HG02943 (cell line): Measurements from ENCODE around the gene LMNTD2.
A peak's percentile ranks its signal among the peaks of the same experiment; 100 is the strongest.
"Not testable (repeated sequence)": the region's sequence is repeated elsewhere in the genome, so short reads cannot be mapped to it uniquely, and the experiment has no call there.

ENCODE experiments used
- ATAC-seq: cut with Tn5 transposase; IDR thresholded peaks from one replicate; pipeline ENCODE4 v1.9.1; 2021; ENCODE audit warnings: mild to moderate bottlenecking, low read depth, moderate library complexity; ENCODE audit not compliant: unreplicated experiment

Gene LMNTD2

DNA sequence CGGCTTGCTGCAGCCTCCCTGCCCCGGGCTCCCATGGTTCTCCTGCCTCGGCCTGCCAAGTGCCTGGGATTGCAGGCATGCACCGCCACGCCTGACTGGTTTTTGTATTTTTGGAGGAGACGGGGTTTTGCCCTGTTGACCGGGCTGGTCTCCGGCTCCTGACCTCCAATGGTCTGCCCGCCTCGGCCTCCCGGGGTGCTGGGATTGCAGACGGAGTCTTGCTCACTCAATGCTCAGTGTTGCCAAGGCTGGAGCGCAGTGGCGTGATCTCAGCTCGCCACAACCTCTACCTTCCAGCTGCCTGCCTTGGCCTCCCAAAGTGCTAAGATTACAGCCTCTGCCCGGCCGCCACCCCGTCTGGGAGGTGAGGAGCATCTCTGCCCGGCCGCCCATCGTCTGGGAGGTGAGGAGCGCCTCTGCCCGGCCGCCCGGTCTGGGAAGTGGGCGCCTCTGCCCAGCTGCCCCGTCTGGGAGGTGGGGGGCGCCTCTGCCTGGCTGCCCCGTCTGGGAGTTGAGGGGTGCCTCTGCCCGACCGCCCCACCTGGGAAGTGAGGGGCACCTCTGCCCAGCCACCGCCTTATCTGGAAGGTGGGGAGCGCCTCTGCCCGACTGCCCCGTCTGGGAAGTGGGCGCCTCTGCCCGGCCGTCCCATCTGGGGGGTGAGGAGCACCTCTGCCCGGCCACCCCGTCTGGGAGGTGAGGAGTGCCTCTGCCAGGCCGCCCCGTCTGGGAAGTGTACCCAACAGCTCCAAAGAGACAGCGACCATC, 43.4 kb downstream of the LMNTD2 start:
- not testable (repeated sequence) for ATAC-seq

DNA sequence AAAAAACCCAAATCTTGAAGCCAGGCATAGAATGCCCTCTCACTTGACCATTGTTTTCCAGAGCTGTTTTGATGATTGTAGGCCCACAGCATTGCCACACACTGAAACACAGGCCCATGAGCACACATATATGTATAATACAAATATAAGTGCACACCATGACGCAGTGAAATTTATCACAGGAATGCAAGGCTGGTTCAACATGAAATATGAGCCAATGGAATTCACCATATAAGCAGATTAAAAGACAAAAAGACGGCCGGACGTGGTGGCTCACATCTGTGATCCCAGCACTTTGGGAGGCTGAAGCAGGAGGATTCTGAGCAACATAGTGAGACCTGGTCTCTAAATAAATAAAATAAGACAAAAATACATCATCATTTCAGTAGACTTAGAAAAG, 44.1 kb downstream of the LMNTD2 start:
- ATAC-seq: no peak

DNA sequence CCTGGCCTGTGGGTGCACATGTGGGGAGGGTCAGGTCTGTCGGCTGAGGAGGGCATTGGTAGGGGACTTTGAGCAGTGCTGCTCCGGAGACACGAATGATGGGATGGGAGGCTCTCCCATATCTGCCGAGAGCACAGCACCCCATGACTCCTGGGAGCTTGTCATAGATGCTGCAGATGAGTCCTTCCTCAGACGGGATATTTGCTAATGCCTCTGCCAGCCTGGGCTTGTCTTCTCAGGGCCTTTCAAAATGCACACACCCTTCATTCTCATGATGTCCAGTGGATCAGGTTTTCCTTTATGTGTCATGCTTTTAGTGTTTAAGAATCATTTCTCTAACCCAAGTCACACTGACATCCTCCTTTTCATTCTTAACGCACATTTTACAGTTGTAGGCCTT, 45.4 kb downstream of the LMNTD2 start:
- ATAC-seq: no peak

DNA sequence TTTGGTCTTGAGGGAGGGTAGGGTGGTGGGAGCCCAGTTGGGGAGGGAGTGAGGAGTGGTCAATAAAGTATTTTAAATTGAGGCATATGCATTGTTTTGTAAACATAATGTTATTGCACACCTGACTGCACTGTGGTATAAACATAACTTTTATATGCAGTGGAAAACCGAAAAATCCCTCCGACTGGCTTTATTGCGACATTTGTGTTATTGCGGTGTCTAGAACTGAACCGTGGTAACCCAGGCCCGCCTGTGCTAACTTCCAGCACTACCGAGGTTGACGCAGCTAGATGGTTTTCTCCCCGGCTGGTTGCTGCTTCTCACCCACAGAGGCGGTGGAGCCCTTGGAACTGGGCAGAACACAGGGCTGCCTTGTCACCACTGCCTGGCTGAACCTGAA, 45.9 kb downstream of the LMNTD2 start:
- no peak for ATAC-seq

DNA sequence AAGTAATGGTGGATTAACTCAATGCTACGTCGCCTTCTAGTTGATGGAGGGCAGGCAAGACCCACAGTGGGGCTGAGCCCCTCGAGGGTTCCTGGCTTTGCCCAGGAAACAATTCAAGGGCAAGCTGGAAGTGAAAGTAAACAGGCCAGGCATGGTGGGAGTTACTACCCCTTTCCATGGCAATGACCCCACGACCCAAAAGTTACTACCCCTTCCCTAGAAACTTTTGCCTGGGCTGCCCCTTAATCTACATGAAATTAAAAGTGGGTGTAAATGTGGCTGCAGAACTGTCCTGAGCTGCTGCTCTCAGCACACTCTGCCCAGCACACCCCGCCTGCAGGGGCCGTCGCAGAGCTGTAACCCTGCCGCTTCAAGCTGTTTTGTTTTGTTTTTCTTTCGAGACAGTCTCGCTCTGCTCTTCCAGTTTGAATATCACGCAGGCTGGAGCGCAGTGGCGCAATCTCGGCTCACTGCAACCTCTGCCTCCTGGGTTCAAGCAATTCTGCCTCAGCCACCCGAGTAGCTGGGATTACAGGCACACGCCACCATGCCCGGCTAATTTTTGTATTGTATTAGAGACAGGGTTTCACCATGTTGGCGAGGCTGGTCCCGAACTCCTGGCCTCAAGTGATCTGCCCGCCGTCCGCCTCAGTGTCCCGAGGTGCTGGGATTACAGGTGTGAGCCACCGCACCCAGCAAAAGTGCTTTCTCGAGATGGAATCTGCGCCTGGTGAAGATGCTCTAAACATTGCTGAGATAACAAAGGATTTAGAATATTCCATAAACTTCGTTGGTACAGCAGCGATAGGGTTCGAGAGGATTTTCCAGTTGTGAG, 47.6 kb downstream of the LMNTD2 start:
- no peak for ATAC-seq

DNA sequence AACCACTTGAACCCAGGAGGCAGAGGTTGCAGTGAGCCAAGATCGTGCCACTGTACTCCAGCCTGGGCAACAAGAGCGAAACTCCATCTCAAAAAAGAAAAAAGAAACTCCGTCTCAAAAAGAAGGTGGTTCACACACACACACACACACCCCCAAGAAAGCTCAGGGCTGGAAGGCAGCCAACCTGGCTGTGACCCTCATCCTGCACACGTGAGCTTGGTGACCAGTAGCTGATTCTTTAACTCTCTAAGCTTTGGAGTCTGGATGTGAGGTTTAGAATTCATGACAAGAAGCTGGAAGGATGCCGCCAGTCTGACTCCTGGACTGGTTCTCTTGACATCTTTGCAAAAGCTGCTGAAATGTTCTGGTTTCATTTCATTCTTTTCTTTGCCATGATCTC, 51.6 kb downstream of the LMNTD2 start:
- no peak for ATAC-seq

DNA sequence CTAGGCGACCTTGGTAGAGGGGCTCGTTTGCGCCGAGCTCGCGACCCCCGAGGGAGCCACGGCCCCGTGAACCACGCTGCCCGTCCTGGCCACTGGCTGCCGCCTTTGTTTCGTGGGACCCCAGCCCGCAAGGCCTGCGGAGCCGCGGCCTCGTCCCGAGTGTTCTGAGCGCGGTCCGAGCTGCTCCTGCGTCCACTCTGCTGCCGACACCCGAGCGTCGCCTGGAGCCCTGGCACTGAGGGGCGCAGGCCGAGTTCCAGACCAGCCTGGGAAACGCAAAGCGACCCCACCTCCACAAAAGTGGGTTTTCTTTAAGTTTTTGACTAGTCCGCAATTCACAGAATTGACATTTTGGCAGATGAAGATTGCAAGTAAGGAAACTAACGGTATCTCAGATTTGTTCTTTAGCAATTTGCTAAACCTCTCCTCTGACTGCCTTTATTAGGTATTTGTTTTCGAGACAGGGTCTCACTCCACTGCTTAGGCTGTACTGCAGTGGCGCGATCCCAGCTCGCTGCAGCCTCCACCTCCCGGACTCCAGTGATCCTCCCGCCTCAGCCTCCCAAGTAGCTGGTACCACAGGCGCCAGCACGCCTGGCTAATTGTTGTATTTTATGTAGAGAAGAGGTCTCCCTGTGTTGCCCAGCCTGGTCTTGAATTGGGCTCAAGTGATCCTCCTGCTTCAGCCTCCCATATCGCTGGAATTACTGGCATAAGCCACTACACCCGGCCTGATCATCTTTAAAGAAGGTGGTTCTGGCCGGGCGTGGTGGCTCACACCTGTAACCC, 52.6 kb downstream of the LMNTD2 start:
- ATAC-seq: no peak

DNA sequence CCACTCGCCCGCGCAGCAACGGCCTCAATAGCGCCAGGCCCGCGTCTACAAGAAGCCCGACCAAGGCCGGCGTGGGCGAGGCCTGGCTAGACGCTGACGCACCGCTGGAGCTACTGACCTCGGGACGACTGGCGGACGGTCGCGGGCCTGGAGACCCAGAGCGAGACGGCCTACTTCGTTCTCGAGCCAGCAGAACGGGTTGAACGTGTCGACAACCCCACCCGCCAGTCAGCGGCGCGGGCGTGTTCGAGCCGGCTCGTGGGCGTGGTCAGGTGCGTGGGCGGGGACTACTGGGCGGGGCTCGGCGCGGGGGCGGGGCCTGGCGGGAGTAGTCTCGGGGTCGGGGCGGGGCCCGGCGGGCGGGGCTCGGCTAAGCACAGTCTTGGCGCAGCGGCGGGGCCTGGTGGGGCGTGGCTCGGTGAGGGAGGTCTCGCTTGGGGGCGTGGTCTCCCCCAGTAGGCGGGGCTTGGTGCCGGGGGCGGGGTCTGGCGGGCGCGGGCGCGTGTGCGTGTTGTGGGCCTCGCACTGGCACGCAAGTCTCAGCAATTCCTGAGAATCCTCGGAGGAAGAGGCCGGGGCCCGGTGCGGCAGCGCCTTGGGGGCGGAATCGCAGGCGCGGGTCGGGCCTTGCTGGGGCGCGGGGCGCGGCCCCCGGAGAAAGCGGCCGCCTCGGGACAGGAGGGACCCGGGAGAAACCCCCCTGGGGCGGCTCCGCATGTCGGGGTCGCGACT, 53.4 kb downstream of the LMNTD2 start, which contains the start of gene RNH1:
Gene RNH1, minus strand, starts transcription at position 248 of the 732 bp plus-strand sequence. CDS start 5,080 bp downstream, outside the sequence.
- ATAC-seq: peak; percentile 47

DNA sequence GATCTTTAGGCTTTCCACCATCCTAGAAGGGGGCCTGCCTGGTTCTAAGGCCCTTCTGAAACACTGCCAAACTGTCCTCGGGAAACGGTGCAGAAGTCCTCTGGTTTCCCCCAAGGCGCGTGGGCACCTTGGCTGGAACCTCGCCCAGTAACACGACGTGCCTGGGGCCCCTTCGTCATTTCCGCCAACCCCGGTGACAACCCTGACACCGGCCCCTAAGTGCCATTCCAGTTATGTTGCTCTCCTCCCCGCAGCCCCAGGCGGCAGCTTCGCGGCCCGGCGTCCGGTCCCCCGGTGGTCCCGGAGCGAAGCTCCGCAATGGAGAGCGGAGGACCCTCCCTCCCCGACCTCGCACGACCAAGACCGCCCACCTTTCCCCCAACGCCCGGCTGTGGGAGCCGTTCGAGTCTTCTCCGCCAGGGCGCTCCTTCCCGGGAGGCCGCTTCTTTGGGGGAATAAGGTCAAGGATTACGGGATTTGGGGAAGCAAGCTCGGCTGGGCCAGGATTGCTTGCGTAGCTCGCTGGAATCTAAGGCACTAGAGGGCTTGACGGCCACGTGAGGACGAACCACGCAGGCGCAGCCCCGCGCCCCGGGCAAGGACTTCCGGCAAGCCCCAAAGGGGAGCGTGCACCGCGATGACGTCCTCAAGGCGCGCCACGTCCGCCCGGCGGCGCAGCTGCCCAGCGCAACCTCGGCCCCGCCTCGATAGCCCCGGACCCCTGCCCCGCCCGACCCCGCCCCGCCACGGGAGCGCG, 54.1 kb downstream of the LMNTD2 start:
- ATAC-seq: peak; percentile 72

DNA sequence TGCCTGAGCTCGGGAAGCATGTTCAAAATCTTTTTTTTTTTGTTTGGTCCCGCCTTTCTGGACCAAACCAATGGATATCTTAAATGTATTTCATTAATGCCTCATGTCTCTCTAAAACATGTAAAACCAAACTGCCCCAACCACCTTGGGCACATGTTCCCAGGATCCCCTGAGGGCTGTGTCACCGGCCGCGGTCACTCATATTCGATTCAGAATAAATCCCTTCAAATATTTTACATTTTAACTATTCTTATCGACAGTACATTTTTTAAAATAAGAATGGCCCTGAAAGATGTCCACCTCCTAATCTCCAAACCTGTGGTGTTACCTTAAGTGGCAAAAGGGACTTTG, 55.6 kb downstream of the LMNTD2 start:
- ATAC-seq: no peak
